ENCODE results near the gene TDRD12. TPM values are rescaled to one million over a fixed set of nuclear protein-coding genes. Genes with fewer than 3 reads are reported as not detected.

TDRD12 gene
- total and polyA plus RNA-seq, 2 experiments from 2014 or later: 0.68 to 2.8 TPM

- Histone ChIP-seq H3K9me2 (ENCODE audit: insufficient read depth) (no peaks in the 10 kb centered on the region), H3K36me3 (ENCODE audit: insufficient read depth) (no peaks in the 10 kb centered on the region), H3K27ac (ENCODE audit: low read depth) (no peak overlapping the region), H4K20me1 (replicated peaks; ENCODE audit: insufficient read depth) (peaks cover 17% of the 10 kb centered on the region), H3K4me3 (peak overlapping the region; percentile 85), H3K27me3 (ENCODE audit: insufficient read depth) (peaks cover 45% of the 10 kb centered on the region), H3K4me2 (peak overlapping the region; percentile 88), H3K79me2 (replicated peaks; ENCODE audit: insufficient read depth) (peaks cover 31% of the 10 kb centered on the region), H3F3A (replicated peaks; ENCODE audit: low read depth) (0 out of 2 replicates have a peak, but pooled peaks cover 5% of the 10 kb centered on the region), H2AFZ (peak overlapping the region; percentile 90; the same call in 1 of the 2 replicates), H3K4me1 (ENCODE audit: insufficient read depth) (peaks cover 14% of the 10 kb centered on the region; the same call in 1 of the 2 replicates)
- H3K9me3 Mint-ChIP-seq: peaks cover 3% of the 10 kb centered on the region; the same call in 1 of the 3 replicates
- H3K4me1 Mint-ChIP-seq: peaks cover 24% of the 10 kb centered on the region
- ATAC-seq (peak; percentile 13), DNase-seq (ENCODE audit: low spot score) (peak; percentile 62)
- H3K27ac Mint-ChIP-seq: no peak overlapping the region
- peak overlapping the region; percentile 72; the same call in 1 of the 3 replicates for H3K4me3 Mint-ChIP-seq
- H3K36me3 Mint-ChIP-seq (ENCODE audit: low read depth): no peaks in the 10 kb centered on the region; the same call in 2 of the 3 replicates
- no peak for TF ChIP-seq ETS1 (IDR thresholded peaks at IDR 0.05)
- no peak for TF ChIP-seq ZNF331 (CRISPR knock-in tag; IDR thresholded peaks at IDR 0.05; ENCODE audit: low read depth)
- no peak for TF ChIP-seq ZNF462 (CRISPR knock-in tag; IDR thresholded peaks at IDR 0.05)
- TF ChIP-seq JUNB (IDR thresholded peaks at IDR 0.05; ENCODE audit: unreplicated experiment): no peak
- TF ChIP-seq REST (IDR thresholded peaks at IDR 0.05; ENCODE audit: unreplicated experiment): no peak
- TF ChIP-seq NANOG (IDR thresholded peaks at IDR 0.05; ENCODE audit: borderline replicate concordance): no peak
- TF ChIP-seq CREB1 (CRISPR knock-in tag; IDR thresholded peaks at IDR 0.05; ENCODE audit: low read depth): no peak
- no peak for TF ChIP-seq STAT1 (IDR thresholded peaks at IDR 0.05; ENCODE audit: unreplicated experiment)
- no peak for TF ChIP-seq ZNF114 (CRISPR knock-in tag; IDR thresholded peaks at IDR 0.05)
- TF ChIP-seq CTCF (conservative IDR thresholded peaks at IDR 0.05; ENCODE audit: low read depth in 2 of 2): no peak
- TF ChIP-seq EZH2 (IDR thresholded peaks at IDR 0.05; ENCODE audit: low read depth, unreplicated experiment): no peak
- no peak for TF ChIP-seq EZH2phosphoT487 (IDR thresholded peaks at IDR 0.05; ENCODE audit: unreplicated experiment)
- no peak for TF ChIP-seq POLR2AphosphoS5 (IDR thresholded peaks at IDR 0.05; ENCODE audit: low read depth)
- peaks cover 36% of the 10 kb centered on the region for H3K27me3 Mint-ChIP-seq (ENCODE audit: insufficient read depth, low read depth, poor library complexity)
Measured at GRCh38 chr19:32676186-32676894, 43.2 kb upstream of the TDRD12 start.
